ENCODE data around the gene SPATA32. TPM values are rescaled to one million over a fixed set of nuclear protein-coding genes. Genes with fewer than 3 reads are reported as not detected.

The SPATA32 gene
- polyA plus RNA-seq, 2 donors = not detected

- H3K27ac ChIP-seq (ENCODE audit: low read depth in 2 of 2, low read length in 1 of 2) = peak overlapping the region; percentile 44 to 57
- no peaks in the 10 kb centered on the region for H3K9me3 ChIP-seq (ENCODE audit: control insufficient read depth in 2 of 2, insufficient read depth in 1 of 2, low read depth in 1 of 2, low read length in 1 of 2)
- peaks cover 14 to 37% of the 10 kb centered on the region in 2 donors for H3K4me1 ChIP-seq (ENCODE audit: control insufficient read depth in 2 of 2, insufficient read depth in 2 of 2, low read length in 1 of 2)
Measured at GRCh38 chr17:45296003-45296832, 34.3 kb upstream of the SPATA32 start.

GRCh38 chr17:45294506-45294905 lies 32.6 kb upstream of the SPATA32 start:
- 23 to 25% methylated on average over 3 of the region's 3 CpGs for WGBS, 2 donors
- H3K9me3 ChIP-seq (ENCODE audit: control insufficient read depth in 2 of 2, insufficient read depth in 1 of 2, low read depth in 1 of 2, low read length in 1 of 2) = no peaks in the 10 kb centered on the region
- H3K27ac ChIP-seq (ENCODE audit: low read depth in 2 of 2, low read length in 1 of 2) = peak overlapping the region; percentile 74 to 81
- H3K27me3 ChIP-seq (ENCODE audit: control insufficient read depth in 1 of 2, insufficient read depth in 2 of 2, low read length in 2 of 2) = no peaks in the 10 kb centered on the region
- peaks cover 0 to 4% of the 10 kb centered on the region in 2 donors for H3K36me3 ChIP-seq (ENCODE audit: control insufficient read depth in 2 of 2, insufficient read depth in 2 of 2, low read length in 1 of 2)
- no peak overlapping the region for H3K4me3 ChIP-seq (ENCODE audit: low read depth in 1 of 2, low read length in 2 of 2)
- peaks cover 23 to 49% of the 10 kb centered on the region in 2 donors for H3K4me1 ChIP-seq (ENCODE audit: control insufficient read depth in 2 of 2, insufficient read depth in 2 of 2, low read length in 1 of 2)

More at GRCh38 chr17:45296003-45296832, 34.3 kb upstream of the SPATA32 start:
- Histone ChIP-seq H3K27me3 (ENCODE audit: control insufficient read depth in 1 of 2, insufficient read depth in 2 of 2, low read length in 2 of 2) (no peaks in the 10 kb centered on the region), H3K36me3 (ENCODE audit: control insufficient read depth in 2 of 2, insufficient read depth in 2 of 2, low read length in 1 of 2) (peaks cover 0 to 4% of the 10 kb centered on the region in 2 donors), H3K4me3 (ENCODE audit: low read depth in 1 of 2, low read length in 2 of 2) (no peak overlapping the region)
- 65 to 79% methylated on average over 7 of the region's 7 CpGs for WGBS, 2 donors

- no peak overlapping the region for H3K4me3 ChIP-seq (ENCODE audit: low read depth in 1 of 2, low read length in 2 of 2)
- WGBS, 2 donors = 23 to 26% methylated on average over 10 of the region's 10 CpGs
- peaks cover 23 to 53% of the 10 kb centered on the region in 2 donors for H3K4me1 ChIP-seq (ENCODE audit: control insufficient read depth in 2 of 2, insufficient read depth in 2 of 2, low read length in 1 of 2)
- H3K27me3 ChIP-seq (ENCODE audit: control insufficient read depth in 1 of 2, insufficient read depth in 2 of 2, low read length in 2 of 2) = no peaks in the 10 kb centered on the region
- H3K9me3 ChIP-seq (ENCODE audit: control insufficient read depth in 2 of 2, insufficient read depth in 1 of 2, low read depth in 1 of 2, low read length in 1 of 2) = no peaks in the 10 kb centered on the region
- H3K27ac ChIP-seq (ENCODE audit: low read depth in 2 of 2, low read length in 1 of 2) = peak overlapping the region; percentile 74 to 81
- peaks cover 0 to 4% of the 10 kb centered on the region in 2 donors for H3K36me3 ChIP-seq (ENCODE audit: control insufficient read depth in 2 of 2, insufficient read depth in 2 of 2, low read length in 1 of 2)
Measured at GRCh38 chr17:45293413-45294211, 31.7 kb upstream of the SPATA32 start.

GRCh38 chr17:45292696-45293412 lies 31.0 kb upstream of the SPATA32 start:
- H3K9me3 ChIP-seq (ENCODE audit: control insufficient read depth in 2 of 2, insufficient read depth in 1 of 2, low read depth in 1 of 2, low read length in 1 of 2) = no peaks in the 10 kb centered on the region
- WGBS, 2 donors = 59 to 62% methylated on average over 12 of the region's 12 CpGs
- H3K36me3 ChIP-seq (ENCODE audit: control insufficient read depth in 2 of 2, insufficient read depth in 2 of 2, low read length in 1 of 2) = peaks cover 0 to 3% of the 10 kb centered on the region in 2 donors
- no peaks in the 10 kb centered on the region for H3K27me3 ChIP-seq (ENCODE audit: control insufficient read depth in 1 of 2, insufficient read depth in 2 of 2, low read length in 2 of 2)
- no peak overlapping the region for H3K4me3 ChIP-seq (ENCODE audit: low read depth in 1 of 2, low read length in 2 of 2)
- H3K27ac ChIP-seq (ENCODE audit: low read depth in 2 of 2, low read length in 1 of 2) = peak overlapping the region; percentile 74 to 81
- peaks cover 23 to 56% of the 10 kb centered on the region in 2 donors for H3K4me1 ChIP-seq (ENCODE audit: control insufficient read depth in 2 of 2, insufficient read depth in 2 of 2, low read length in 1 of 2)

- WGBS, 2 donors = 38% methylated on average over 5 of the region's 5 CpGs
- H3K27me3 ChIP-seq (ENCODE audit: control insufficient read depth in 1 of 2, insufficient read depth in 2 of 2, low read length in 2 of 2) = no peaks in the 10 kb centered on the region
- no peaks in the 10 kb centered on the region for H3K9me3 ChIP-seq (ENCODE audit: control insufficient read depth in 2 of 2, insufficient read depth in 1 of 2, low read depth in 1 of 2, low read length in 1 of 2)
- peak overlapping the region; percentile 66 to 84 for H3K27ac ChIP-seq (ENCODE audit: low read depth in 2 of 2, low read length in 1 of 2)
- H3K4me3 ChIP-seq (ENCODE audit: low read depth in 1 of 2, low read length in 2 of 2) = no peak overlapping the region
- peaks cover 23 to 56% of the 10 kb centered on the region in 2 donors for H3K4me1 ChIP-seq (ENCODE audit: control insufficient read depth in 2 of 2, insufficient read depth in 2 of 2, low read length in 1 of 2)
- H3K36me3 ChIP-seq (ENCODE audit: control insufficient read depth in 2 of 2, insufficient read depth in 2 of 2, low read length in 1 of 2) = peaks cover 0 to 17% of the 10 kb centered on the region in 2 donors
Measured at GRCh38 chr17:45291171-45291805, 29.4 kb upstream of the SPATA32 start.

GRCh38 chr17:45290269-45290765 lies 28.4 kb upstream of the SPATA32 start:
- H3K4me3 ChIP-seq (ENCODE audit: low read depth in 1 of 2, low read length in 2 of 2) = no peak overlapping the region
- 65 to 71% methylated on average over 11 of the region's 11 CpGs for WGBS, 2 donors
- no peaks in the 10 kb centered on the region for H3K27me3 ChIP-seq (ENCODE audit: control insufficient read depth in 1 of 2, insufficient read depth in 2 of 2, low read length in 2 of 2)
- peak overlapping the region; percentile 38 to 84 for H3K27ac ChIP-seq (ENCODE audit: low read depth in 2 of 2, low read length in 1 of 2)
- H3K36me3 ChIP-seq (ENCODE audit: control insufficient read depth in 2 of 2, insufficient read depth in 2 of 2, low read length in 1 of 2) = peaks cover 0 to 21% of the 10 kb centered on the region in 2 donors
- H3K9me3 ChIP-seq (ENCODE audit: control insufficient read depth in 2 of 2, insufficient read depth in 1 of 2, low read depth in 1 of 2, low read length in 1 of 2) = no peaks in the 10 kb centered on the region
- H3K4me1 ChIP-seq (ENCODE audit: control insufficient read depth in 2 of 2, insufficient read depth in 2 of 2, low read length in 1 of 2) = peaks cover 21 to 53% of the 10 kb centered on the region in 2 donors

- Histone ChIP-seq H3K36me3 (ENCODE audit: control insufficient read depth in 2 of 2, insufficient read depth in 2 of 2, low read length in 1 of 2) (peaks cover 0 to 26% of the 10 kb centered on the region in 2 donors), H3K4me3 (ENCODE audit: low read depth in 1 of 2, low read length in 2 of 2) (no peak overlapping the region), H3K9me3 (ENCODE audit: control insufficient read depth in 2 of 2, insufficient read depth in 1 of 2, low read depth in 1 of 2, low read length in 1 of 2) (no peaks in the 10 kb centered on the region), H3K4me1 (ENCODE audit: control insufficient read depth in 2 of 2, insufficient read depth in 2 of 2, low read length in 1 of 2) (peaks cover 21 to 56% of the 10 kb centered on the region in 2 donors), H3K27ac (ENCODE audit: low read depth in 2 of 2, low read length in 1 of 2) (peak overlapping the region; percentile 80 to 84), H3K27me3 (ENCODE audit: control insufficient read depth in 1 of 2, insufficient read depth in 2 of 2, low read length in 2 of 2) (no peaks in the 10 kb centered on the region)
- 60 to 62% methylated on average over 15 of the region's 15 CpGs for WGBS, 2 donors
Measured at GRCh38 chr17:45289301-45290268, 27.7 kb upstream of the SPATA32 start.

- peaks cover 4 to 32% of the 10 kb centered on the region in 2 donors for H3K36me3 ChIP-seq (ENCODE audit: control insufficient read depth in 2 of 2, insufficient read depth in 2 of 2, low read length in 1 of 2)
- no peaks in the 10 kb centered on the region for H3K27me3 ChIP-seq (ENCODE audit: control insufficient read depth in 1 of 2, insufficient read depth in 2 of 2, low read length in 2 of 2)
- no peaks in the 10 kb centered on the region for H3K9me3 ChIP-seq (ENCODE audit: control insufficient read depth in 2 of 2, insufficient read depth in 1 of 2, low read depth in 1 of 2, low read length in 1 of 2)
- no peak overlapping the region for H3K4me3 ChIP-seq (ENCODE audit: low read depth in 1 of 2, low read length in 2 of 2)
- WGBS, 2 donors = 40 to 44% methylated on average over 10 of the region's 10 CpGs
- H3K4me1 ChIP-seq (ENCODE audit: control insufficient read depth in 2 of 2, insufficient read depth in 2 of 2, low read length in 1 of 2) = peaks cover 20 to 55% of the 10 kb centered on the region in 2 donors
- peak overlapping the region; percentile 70 to 80 for H3K27ac ChIP-seq (ENCODE audit: low read depth in 2 of 2, low read length in 1 of 2)
Measured at GRCh38 chr17:45288825-45289224, 26.9 kb upstream of the SPATA32 start.
